Measurements from ENCODE around the gene P2RY14.

DNA sequence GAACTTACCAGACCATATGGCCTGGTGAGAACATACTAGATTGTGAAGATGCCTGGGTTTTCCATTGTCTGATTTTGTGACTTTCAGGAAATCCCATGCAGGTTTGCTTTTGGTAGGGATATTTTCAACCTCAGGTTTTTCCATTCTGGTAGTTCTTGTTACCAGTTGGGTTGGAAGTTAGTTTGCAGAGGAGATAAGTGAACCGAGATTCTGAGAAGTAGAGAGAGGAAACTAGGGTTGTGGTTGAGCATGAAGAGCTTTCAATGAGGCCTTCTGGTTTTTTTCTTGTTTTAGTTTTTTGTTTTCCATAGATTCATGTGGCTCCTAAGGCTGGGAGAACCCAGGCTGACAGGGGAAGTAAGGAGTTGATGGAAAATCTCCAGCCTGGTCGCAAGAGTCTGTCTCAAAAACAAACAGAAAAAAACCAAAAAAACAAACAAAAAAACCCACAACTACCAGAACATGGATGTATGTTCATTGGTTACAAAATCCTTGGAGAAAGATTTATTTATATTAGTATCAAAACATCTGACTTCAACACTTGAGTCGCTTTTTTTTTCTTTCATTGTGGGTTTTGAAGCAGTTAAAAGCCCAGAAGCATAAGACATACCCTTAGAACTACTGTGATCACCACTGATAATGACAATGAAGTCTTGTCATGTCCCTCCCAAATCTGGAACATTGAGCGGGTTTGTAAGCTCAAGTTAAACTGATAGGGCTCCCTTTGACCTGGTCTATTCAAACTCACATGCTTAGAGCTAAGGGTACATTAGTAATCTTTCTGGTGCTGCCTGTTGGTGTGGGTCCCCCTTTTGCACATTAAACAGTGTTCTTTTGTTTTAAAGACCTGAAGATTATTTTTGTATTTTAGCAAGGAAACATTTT lies 78.5 kb downstream of the P2RY14 start:
- TF ChIP-seq, protein P1, sequence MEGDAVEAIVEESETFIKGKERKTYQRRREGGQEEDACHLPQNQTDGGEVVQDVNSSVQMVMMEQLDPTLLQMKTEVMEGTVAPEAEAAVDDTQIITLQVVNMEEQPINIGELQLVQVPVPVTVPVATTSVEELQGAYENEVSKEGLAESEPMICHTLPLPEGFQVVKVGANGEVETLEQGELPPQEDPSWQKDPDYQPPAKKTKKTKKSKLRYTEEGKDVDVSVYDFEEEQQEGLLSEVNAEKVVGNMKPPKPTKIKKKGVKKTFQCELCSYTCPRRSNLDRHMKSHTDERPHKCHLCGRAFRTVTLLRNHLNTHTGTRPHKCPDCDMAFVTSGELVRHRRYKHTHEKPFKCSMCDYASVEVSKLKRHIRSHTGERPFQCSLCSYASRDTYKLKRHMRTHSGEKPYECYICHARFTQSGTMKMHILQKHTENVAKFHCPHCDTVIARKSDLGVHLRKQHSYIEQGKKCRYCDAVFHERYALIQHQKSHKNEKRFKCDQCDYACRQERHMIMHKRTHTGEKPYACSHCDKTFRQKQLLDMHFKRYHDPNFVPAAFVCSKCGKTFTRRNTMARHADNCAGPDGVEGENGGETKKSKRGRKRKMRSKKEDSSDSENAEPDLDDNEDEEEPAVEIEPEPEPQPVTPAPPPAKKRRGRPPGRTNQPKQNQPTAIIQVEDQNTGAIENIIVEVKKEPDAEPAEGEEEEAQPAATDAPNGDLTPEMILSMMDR (IDR thresholded peaks at IDR 0.05) = no peak
- no peak for TF ChIP-seq POLR2A (IDR thresholded peaks at IDR 0.05)
